ENCODE data around the gene RPRD1B.

Gene RPRD1B

GRCh38 chr20:38125157-38126056, 91.9 kb downstream of the RPRD1B start:
- peak; percentile 83 for DNase-seq

DNA sequence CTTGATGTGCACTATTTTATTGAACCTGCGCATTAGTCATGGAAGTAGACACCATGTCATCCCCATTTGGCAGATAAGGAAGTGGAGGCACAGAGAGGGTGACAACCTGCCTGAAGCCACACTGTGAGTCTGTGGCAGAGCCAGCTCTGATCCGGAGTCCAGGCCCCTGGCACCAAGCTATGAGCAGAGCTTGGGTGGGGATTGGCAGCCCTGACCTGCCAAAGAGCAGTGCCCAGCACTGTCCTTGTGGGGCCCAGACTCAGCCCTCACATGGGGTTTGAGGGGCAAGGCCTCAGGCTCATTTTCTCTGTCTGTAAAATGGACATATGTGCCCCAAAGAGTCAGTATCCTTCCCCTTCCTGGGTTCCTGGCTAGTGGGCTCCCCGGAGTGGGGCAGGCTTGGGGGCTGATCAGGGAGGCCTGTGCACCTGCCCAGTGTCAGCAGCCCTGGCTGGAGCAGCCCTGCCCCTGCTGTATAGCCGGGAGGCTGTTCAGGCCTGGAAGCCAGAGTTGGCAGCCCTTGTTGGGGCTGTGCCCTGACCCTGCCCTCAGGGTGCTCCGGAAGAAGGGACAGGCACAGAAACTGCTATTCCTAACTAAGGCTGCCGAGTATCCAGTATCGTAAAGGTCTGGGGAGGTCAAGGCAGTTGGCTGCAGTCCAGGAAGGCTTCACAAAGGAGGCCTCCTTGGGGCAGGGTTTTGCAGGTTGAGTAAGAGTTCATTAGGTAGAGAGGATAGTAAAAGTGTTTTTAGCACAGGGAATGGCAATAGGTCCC, 92.8 kb downstream of the RPRD1B start:
- DNase-seq: no peak

- peak; percentile 79 for DNase-seq
Measured at GRCh38 chr20:38126932-38127621, 93.5 kb downstream of the RPRD1B start.

DNA sequence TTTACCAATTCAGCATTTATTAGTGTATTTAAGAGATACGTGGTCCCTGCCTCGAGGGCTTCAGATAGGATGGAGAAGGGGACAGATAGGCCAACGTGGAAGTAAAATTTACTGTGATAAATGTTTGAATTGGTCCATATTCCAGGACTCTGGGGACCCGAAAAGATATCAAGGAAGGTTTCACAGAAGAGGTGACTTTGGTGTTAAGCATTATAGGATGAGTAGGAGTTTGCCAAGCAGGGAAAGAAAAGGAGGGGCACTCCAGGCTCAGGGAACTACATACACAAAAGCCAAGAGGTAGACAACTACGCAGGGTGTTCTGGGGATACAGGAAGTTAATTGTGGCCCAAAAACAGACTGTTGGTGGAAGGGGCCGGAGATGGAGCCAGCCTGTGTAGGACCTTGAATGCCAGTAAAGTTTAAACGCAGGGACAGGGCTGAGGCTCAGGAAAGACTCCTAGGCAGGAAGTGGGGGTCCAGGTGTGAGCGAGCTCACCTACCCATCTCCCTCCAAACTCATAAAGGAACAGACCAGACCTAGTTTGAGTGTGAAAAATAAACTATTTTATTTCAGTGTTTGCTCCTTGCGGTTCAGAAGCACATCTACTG, 94.5 kb downstream of the RPRD1B start:
- no peak for DNase-seq

- DNase-seq: no peak
Measured at GRCh38 chr20:38128691-38129090, 95.1 kb downstream of the RPRD1B start.

DNA sequence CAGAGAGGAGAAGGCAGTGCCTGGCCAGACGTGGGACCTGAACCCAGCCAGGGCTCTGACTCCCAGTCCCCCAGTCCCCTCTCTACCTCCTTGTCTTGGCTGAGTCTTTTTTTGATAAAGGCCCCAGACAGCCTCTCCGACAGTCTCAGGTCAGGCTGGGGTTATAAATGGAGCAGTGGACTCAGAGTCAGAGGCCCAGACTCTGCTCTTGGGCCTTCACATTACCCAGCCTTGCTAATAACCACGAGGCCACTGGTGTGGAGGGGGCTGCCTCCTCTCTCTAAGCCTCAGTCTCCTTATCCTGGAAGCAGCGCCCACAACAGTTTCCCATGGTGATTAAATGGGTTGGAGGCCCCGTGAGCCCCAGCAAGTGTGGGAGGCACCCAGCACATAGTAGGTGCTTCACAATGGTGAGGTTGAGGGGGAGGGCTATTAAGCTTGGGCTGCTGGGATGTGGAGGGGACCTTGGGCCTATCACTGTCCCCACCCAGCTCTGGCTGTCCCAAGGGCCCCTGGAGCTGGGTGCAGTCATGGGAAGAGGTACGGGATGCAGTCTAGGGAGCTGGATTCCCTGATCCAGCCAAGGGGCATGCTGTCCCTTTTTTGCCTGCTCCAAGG, 95.8 kb downstream of the RPRD1B start:
- no peak for DNase-seq

DNA sequence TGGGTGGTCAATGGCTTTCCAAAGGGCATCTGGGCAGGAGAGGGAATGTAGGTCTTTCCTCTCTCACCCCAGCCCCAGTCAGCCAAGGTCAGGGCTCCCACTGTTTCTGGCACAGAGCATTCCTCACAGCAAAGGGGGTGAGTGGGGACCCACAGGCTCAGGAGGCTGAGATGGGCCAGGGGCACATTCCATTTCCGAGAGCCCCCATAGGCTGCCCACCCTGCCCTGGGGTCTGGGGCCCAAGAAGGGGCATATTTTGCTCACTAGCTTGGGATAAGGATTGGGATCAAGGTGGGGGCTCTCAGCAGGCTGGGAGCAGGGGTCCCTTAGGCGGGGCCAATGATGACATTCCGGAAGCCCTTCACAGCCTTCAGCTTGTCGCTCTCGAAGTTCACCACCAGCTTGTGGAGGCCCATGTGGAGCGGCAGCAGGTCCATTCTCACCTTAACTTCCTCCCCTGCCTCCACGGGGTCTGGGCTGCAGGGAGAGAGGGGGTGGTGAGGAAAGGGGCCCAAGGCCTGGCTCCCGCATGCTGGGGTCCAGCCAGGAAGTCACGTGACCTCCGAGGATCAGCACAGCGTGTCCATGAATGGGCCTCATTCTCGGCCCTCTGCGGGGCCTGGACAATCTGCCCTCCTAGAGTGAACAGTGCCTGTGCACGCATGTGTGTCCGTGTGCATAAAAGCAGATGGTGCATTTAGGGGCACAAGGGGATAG, 96.5 kb downstream of the RPRD1B start:
- no peak for DNase-seq

- DNase-seq: no peak
Measured at GRCh38 chr20:38130687-38131587, 97.4 kb downstream of the RPRD1B start.

- no peak for DNase-seq
Measured at GRCh38 chr20:38131588-38132121, 98.1 kb downstream of the RPRD1B start.

- no peak for DNase-seq
Measured at GRCh38 chr20:38132156-38132909, 98.8 kb downstream of the RPRD1B start.

DNA sequence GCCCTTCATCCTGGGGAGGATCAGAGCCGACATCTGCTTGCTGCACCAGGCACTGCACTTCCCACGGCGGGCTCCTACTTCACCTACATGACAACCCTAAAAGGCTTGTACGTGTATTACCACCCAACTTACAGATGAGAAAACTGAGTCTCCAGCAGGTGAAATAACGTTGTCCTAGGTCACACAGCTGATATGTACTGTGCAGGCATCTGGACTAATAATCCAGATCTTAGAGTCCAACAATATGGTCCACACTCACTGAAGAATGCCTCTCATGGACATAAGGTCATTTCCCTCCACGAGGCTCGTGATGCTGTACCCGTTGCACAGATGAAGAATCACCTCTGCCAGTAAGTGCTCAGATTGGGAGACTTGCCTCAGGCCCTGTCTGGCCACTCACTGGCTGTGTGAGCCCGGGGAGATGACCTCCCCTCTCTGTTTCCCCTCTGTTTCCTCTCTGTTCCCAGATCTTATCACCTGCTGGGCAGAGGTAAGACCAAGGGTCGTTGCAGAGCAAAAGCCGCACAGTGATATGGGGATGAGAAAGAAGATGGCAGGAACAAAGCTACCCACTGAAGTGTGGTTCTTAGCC, 99.5 kb downstream of the RPRD1B start:
- DNase-seq: no peak

- no peak for DNase-seq
Measured at GRCh38 chr20:38133680-38134426, 100.3 kb downstream of the RPRD1B start.

GRCh38 chr20:38134427-38135270, 101.1 kb downstream of the RPRD1B start:
- DNase-seq: no peak

DNA sequence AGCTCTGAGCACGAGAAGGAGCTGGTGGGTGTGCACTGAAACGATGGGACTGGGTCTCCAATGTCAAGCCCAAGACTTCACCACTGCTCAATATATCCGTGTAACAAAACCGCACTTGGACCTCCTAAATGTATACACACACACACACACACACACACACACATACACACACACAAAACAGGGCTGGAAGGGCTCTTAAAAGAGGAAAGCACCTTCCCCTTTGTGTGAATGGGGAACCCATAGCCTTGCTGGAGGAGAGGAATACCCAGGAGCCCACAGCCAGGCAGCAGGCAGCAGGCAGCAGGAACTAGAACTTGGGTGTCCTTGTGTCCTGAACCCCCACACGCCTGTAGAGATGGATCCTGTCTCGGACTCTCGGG, 101.7 kb downstream of the RPRD1B start:
- DNase-seq: no peak

DNA sequence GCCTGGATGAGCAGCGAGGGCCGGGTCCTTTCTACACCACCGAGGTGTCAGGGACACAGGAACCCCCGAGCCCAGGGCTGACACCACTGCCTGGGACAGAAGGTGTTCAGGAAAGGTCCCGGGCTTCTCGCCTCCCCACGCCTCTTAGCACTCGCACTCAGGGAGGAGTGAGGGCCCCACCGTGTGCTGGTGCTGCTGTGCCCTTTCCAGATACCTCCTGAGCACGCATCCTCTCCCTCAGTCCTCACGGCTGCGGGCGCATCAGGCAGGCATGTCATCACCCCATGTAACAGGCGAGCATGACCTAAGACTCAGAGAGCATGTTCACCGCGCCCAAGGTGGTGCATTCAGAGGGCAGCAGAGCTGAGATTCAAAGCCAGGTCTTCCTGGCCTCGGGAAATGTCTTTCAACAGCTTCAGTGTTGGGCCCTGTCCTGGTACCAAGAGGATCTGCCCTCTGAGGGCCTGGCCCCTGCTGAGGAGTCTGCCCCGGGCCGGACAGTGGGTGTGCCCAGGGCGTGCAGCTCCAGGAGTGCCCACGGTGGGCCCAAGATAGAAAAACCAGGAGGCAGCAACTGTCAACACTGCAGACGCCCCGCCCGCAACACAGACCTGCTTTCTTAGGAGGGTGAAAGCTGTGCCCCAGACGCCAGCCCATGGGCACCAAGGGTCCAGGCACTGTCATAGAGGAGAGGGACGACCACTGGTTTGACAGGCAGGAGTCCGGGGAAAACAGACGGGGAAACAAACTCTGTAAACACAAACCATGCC, 102.3 kb downstream of the RPRD1B start:
- no peak for DNase-seq

DNA sequence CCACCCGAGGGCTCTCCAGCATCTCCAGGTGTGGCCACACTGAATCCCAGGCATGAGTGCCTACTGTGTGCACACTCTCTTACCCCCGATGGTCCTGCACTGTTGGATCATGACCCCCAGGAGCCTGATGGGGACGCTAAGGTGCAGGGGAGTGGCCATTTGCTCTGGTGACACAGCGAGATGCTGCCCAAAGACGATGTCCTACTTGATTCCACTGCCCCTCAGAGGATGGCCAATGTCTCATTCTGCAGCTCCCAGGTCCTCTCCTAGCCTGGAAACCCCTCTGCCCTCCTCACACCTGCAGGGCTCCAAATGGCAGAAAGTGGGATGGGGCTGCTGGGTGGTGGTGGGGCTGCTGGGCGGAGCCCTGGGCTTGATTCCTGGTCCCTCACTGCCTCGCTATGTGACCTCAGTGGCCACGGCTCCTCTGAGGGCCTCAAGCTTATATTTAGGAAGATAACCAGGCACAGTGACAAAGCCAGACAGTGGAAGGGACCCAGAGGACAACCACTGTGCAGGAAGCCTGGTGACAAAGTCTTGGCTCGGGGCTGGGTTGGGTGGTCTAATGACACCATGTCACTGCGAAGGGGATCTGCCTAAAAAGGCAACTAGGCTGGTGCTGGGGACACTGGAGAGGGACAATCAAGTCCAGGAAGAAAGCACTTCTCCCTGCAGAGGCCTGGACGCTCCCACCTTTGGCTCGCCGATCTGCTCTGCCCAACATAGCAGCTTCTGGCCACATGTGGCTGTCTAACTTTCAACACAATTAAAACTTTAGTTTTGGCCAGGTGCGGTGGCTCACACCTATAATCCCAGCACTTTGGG, 103.1 kb downstream of the RPRD1B start:
- no peak for DNase-seq
